Hepatocyte (in vitro differentiated cells): ENCODE measurements around the gene XPNPEP1. TPM values are rescaled to one million over a fixed set of nuclear protein-coding genes. Genes with fewer than 3 reads are reported as not detected.

Source experiments
- DNase-seq: peaks from one replicate; pipeline ENCODE4 v3.0.0-alpha.2; 2016; ENCODE audit warnings: low spot score
- H2AFZ ChIP-seq: fragments of 200-600 bp; sonication (generic); 2 replicates; pipeline ENCODE4 v1.6.0; 2016; ENCODE audit warnings: antibody characterized with exemption, mild to moderate bottlenecking
- H3K27ac ChIP-seq: fragments of 200-600 bp; sonication (generic); 2 replicates; pipeline ENCODE4 v1.5.1; 2016; ENCODE audit warnings: mild to moderate bottlenecking
- H3K27me3 ChIP-seq: fragments of 200-600 bp; sonication (generic); 2 replicates; pipeline ENCODE4 v1.6.1; 2016
- H3K36me3 ChIP-seq: fragments of 200-600 bp; sonication (generic); replicated peaks from 2 replicates; pipeline ENCODE4 v1.5.1; 2016; ENCODE audit warnings: low read depth; ENCODE audit not compliant: insufficient read depth
- H3K4me1 ChIP-seq: fragments of 200-600 bp; sonication (generic); 2 replicates; pipeline ENCODE4 v1.5.1; 2016; ENCODE audit warnings: mild to moderate bottlenecking, moderate library complexity; ENCODE audit not compliant: insufficient read depth
- H3K4me2 ChIP-seq: fragments of 200-600 bp; sonication (generic); 2 replicates; pipeline ENCODE4 v1.6.0; 2016
- H3K4me3 ChIP-seq: fragments of 200-600 bp; sonication (generic); 2 replicates; pipeline ENCODE4 v1.5.1; 2016; ENCODE audit warnings: mild to moderate bottlenecking
- H3K79me2 ChIP-seq: fragments of 200-600 bp; sonication (generic); 2 replicates; pipeline ENCODE4 v1.6.0; 2017; ENCODE audit warnings: mild to moderate bottlenecking
- H3K9me2 ChIP-seq: fragments of 200-600 bp; sonication (generic); replicated peaks from 2 replicates; pipeline ENCODE4 v1.6.0; 2017; ENCODE audit warnings: mild to moderate bottlenecking; ENCODE audit not compliant: insufficient read depth
- H3K9me3 ChIP-seq: fragments of 200-600 bp; sonication (generic); 2 replicates; pipeline ENCODE4 v1.5.1; 2016; ENCODE audit warnings: low read depth, mild to moderate bottlenecking
- H4K20me1 ChIP-seq: fragments of 200-600 bp; sonication (generic); 2 replicates; pipeline ENCODE4 v1.6.0; 2016; ENCODE audit warnings: mild to moderate bottlenecking; ENCODE audit not compliant: insufficient read depth, poor library complexity, severe bottlenecking
- CTCF ChIP-seq: fragments of 200-600 bp; sonication (generic); IDR thresholded peaks from 2 replicates; pipeline ENCODE4 v1.5.1; 2016; ENCODE audit warnings: antibody characterized with exemption, mild to moderate bottlenecking; ENCODE audit not compliant: poor library complexity
- EZH2 ChIP-seq: fragments of 200-600 bp; sonication (generic); IDR thresholded peaks from 2 replicates; pipeline ENCODE4 v1.6.1; 2016; ENCODE audit warnings: antibody characterized with exemption, mild to moderate bottlenecking, borderline replicate concordance
- EZH2phosphoT487 ChIP-seq: fragments of 200-600 bp; sonication (generic); IDR thresholded peaks from one replicate; pipeline ENCODE4 v1.6.1; 2018; ENCODE audit warnings: antibody characterized with exemption, mild to moderate bottlenecking, low read depth, moderate library complexity; ENCODE audit not compliant: unreplicated experiment, severe bottlenecking
- WGBS: methylation state at CpG from one replicate; pipeline ENCODE4 v1.1.6; 2016; ENCODE audit warnings: low lambda C conversion rate; ENCODE audit errors: missing lambda C conversion rate; 5-methylcytosine and 5-hydroxymethylcytosine counted together
- polyA plus RNA-seq: library from polyadenylated mRNA; unstranded; fragments of >200 nt; fragmentation: Nextera tagmentation; extraction: Ambion mirVana; gene quantifications from 2 replicates; pipeline ENCODE4 v1.2.1, GENCODE V29; 2016
- total RNA-seq: library from RNA; depleted of rRNA; stranded (reverse); fragments of >200 nt; gene quantifications from 2 replicates; pipeline ENCODE4 v1.2.3, GENCODE V29; 2014

Gene XPNPEP1
- total and polyA plus RNA-seq, 2 experiments from 2014 or later = 55.5 to 99.4 TPM

GRCh38 chr10:109934958-109935793, 11.9 kb upstream of the XPNPEP1 start:
- Histone ChIP-seq H3K79me2 (no peaks in the 10 kb centered on the region), H3K27me3 (no peaks in the 10 kb centered on the region), H3K4me1 (no peaks in the 10 kb centered on the region), H4K20me1 (no peaks in the 10 kb centered on the region), H2AFZ (no peak overlapping the region), H3K9me3 (no peaks in the 10 kb centered on the region), H3K4me2 (no peak overlapping the region), H3K36me3 (no peaks in the 10 kb centered on the region), H3K4me3 (no peak overlapping the region), H3K27ac (no peak overlapping the region), H3K9me2 (no peaks in the 10 kb centered on the region)
- WGBS = 63% methylated on average over 5 of the region's 5 CpGs
- TF ChIP-seq CTCF (no peak), EZH2phosphoT487 (no peak), EZH2 (no peak)
- no peak for DNase-seq

- no peak overlapping the region for H3K4me3 ChIP-seq
- no peaks in the 10 kb centered on the region for H3K9me2 ChIP-seq
- H4K20me1 ChIP-seq = no peaks in the 10 kb centered on the region
- DNase-seq = no peak
- no peaks in the 10 kb centered on the region for H3K4me1 ChIP-seq
- no peaks in the 10 kb centered on the region for H3K36me3 ChIP-seq
- H3K27ac ChIP-seq = no peak overlapping the region
- H2AFZ ChIP-seq = no peak overlapping the region
- H3K4me2 ChIP-seq = no peak overlapping the region
- TF ChIP-seq CTCF = no peak
- TF ChIP-seq EZH2phosphoT487 = no peak
- TF ChIP-seq EZH2 = no peak
- WGBS = 82% methylated on average over 5 of the region's 5 CpGs
- H3K27me3 ChIP-seq = no peaks in the 10 kb centered on the region
- no peaks in the 10 kb centered on the region for H3K9me3 ChIP-seq
- H3K79me2 ChIP-seq = no peaks in the 10 kb centered on the region
Measured at GRCh38 chr10:109933984-109934565, 10.8 kb upstream of the XPNPEP1 start.

- Histone ChIP-seq H3K9me2 (no peaks in the 10 kb centered on the region), H3K79me2 (no peaks in the 10 kb centered on the region), H3K36me3 (no peaks in the 10 kb centered on the region), H3K4me1 (no peaks in the 10 kb centered on the region), H3K9me3 (no peaks in the 10 kb centered on the region), H3K27me3 (no peaks in the 10 kb centered on the region), H2AFZ (no peak overlapping the region), H3K4me3 (no peak overlapping the region), H4K20me1 (no peaks in the 10 kb centered on the region), H3K4me2 (no peak overlapping the region), H3K27ac (no peak overlapping the region)
- no peak for DNase-seq
- no peak for TF ChIP-seq CTCF
- no peak for TF ChIP-seq EZH2phosphoT487
- TF ChIP-seq EZH2 = no peak
- 87% methylated on average over 3 of the region's 3 CpGs for WGBS
Measured at GRCh38 chr10:109932968-109933367, 9.7 kb upstream of the XPNPEP1 start.
